ENCODE measurements around the gene CACNA1C.
A peak's percentile ranks its signal among the peaks of the same experiment; 100 is the strongest.

GRCh38 chr12:2291182-2291832, 238.5 kb downstream of the CACNA1C start:
- no peak for TF ChIP-seq POLR2A (IDR thresholded peaks at IDR 0.05)
- TF ChIP-seq CTCF (IDR thresholded peaks at IDR 0.05) = peak; percentile 13 to 74 (median 44)
